Heart left ventricle (tissue), 13 donors: ENCODE measurements around the gene RNF130.

Experiments
- CTCF ChIP-seq, 12 donors: fragments of 200-600 bp; sonication (generic) in 4 of 12; IDR thresholded peaks; one replicate each; pipeline versions ENCODE4 v1.5.0 to v1.8.0; 2018 to 2022; ENCODE audit warnings: antibody characterized with exemption in 12 of 12, mild to moderate bottlenecking in 5 of 12
- POLR2A ChIP-seq, 2 donors: fragments of 450-650 bp; IDR thresholded peaks; one replicate each; pipeline ENCODE4 v1.6.1; 2017; ENCODE audit warnings: antibody characterized with exemption in 2 of 2, mild to moderate bottlenecking in 2 of 2, moderate library complexity in 2 of 2
- donor health status: ischemic (EF 13 %, LVEDD 7.1; RV severe dilation, severe dysfunction).
- donor health status: DM: no; HTN: yes; CAD: no.
- donor health status: DM: no; HTN: no; CAD: no.
- donor health status: ischemic (EF 25% LVEDD 6.9; RV normal size, moderate dysfunction).
- donor health status: ischemic (EF 25% LVEDD 5.7; RV mildly dilated, moderate dysfunction).
- donor health status: ischemic (EF 35%, LVEDD 5.7; RV mildly dilated, moderate dysfunction).
- donor health status: nonischemic (EF 11% LVEDD 7.7; RV severe dilation, severe dysfunction).
- donor health status: DM: yes; HTN: yes; CAD: no.
- donor health status: PGD.
- donor health status: ischemic (EF 29% LVEDD 5.4; RV normal size, mild dysfunction).
- donor health status: nonischemic (EF 23%, LVEDD 6.1; RV moderate dilation, normal function).

GRCh38 chr5:180100621-180101450 lies 29.3 kb upstream of the RNF130 start:
- TF ChIP-seq POLR2A (IDR thresholded peaks at IDR 0.05) (no peak), CTCF (IDR thresholded peaks at IDR 0.05) (no peak)
